Kidney tubule cell (primary cell): Measurements from ENCODE around the gene CPLANE1.
"Not testable (repeated sequence)": the region's sequence is repeated elsewhere in the genome, so short reads cannot be mapped to it uniquely, and the experiment has no call there.

Source experiments
- DNase-seq: peaks from one replicate; pipeline ENCODE4 v3.0.0-alpha.2; 2018; ENCODE audit warnings: low spot score

Gene CPLANE1

GRCh38 chr5:37248970-37249814 lies at the start of gene CPLANE1:
TSS of gene CPLANE1 (minus strand) at chr5:37249376. CDS start at chr5:37247698, 1,678 bp downstream.
- peak; percentile 79 for DNase-seq

DNA sequence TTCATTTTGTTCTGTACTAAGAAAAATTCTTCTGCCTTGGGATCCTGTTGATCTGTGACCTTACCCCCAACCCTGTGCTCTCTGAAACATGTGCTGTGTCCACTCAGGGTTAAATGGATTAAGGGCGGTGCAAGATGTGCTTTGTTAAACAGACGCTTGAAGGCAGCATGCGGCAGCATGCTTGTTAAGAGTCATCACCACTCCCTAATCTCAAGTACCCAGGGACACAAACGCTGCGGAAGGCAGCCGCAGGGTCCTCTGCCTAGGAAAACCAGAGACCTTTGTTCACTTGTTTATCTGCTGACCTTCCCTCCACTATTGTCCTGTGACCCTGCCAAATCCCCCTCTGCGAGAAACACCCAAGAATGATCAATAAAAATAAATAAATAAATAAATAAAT lies 47.1 kb upstream of the CPLANE1 start:
- DNase-seq, result not testable (repeated sequence)

DNA sequence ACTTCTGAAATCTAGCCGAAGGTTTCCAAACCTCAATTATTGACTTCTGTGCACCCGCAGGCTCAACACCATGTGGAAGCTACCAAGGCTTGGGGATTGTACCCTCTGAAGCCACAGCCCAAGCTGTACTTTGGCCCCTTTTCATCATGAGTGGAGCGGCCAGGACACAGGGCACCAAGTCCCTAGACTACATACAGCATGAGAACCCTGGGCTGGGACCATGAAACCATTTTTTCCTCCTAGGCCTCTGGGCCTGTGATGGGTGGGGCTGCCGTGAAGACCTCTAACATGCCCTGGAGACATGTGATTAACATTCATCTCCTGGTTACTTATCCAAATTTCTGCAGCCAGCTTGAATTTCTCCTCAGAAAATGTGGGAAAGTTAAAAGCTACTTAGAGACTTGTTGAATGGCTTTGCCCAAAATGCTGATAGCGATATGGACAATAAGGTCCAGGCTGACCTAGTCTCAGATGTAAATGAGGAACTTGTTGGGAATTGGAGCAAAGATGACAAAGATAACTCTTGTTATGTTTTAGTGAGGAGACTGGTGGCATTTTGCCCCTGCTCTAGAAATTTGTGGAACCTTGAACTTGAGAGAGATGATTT lies 34.1 kb upstream of the CPLANE1 start:
- DNase-seq, result no peak

- DNase-seq, result no peak
These were observed 26.3 kb upstream of the CPLANE1 start for GRCh38 chr5:37275511-37275910.

GRCh38 chr5:37272511-37272910 lies 23.3 kb upstream of the CPLANE1 start:
- DNase-seq, result peak; percentile 77

DNA sequence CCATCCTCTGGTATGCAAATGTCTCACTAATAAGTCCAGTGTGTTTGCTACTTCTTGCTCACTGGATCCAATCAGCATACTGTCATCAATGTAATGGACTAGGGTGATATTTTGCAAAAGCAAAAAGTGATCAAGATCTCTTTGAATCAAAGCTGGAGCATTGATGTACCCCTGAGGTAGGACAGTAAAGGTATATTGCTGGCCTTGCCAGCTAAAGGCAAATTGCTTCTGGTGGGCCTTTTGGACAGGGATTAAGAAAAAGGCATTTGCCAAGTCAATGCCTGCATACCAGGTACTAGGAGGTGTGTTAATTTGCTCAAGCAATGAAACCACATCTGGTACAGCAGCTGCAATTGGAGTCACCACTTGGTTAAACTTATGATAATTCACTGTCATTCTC lies 18.9 kb upstream of the CPLANE1 start:
- DNase-seq, result not testable (repeated sequence)

- DNase-seq, result no peak
These were observed 6.7 kb upstream of the CPLANE1 start for GRCh38 chr5:37255774-37256358.

GRCh38 chr5:37254581-37254980 lies 5.4 kb upstream of the CPLANE1 start:
- DNase-seq, result no peak

DNA sequence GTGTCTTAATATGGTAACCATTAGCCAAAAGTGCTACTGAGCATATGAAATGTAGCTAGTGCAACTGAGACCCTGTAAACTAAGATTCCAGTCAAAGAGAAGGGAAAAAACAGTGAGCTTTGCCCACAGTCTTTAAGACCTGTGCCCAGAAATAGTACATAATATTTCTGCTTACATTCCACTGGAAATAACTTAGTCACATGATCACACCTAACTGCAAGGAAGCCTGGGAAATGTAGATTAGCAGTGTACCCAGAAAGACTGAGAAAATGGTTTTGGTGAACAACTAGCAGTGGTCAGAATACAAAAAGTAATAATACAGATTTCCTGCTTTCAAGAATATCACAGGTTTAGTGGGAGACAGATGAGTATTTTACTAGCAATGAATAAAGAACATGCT lies 2.5 kb upstream of the CPLANE1 start:
- no peak for DNase-seq

DNA sequence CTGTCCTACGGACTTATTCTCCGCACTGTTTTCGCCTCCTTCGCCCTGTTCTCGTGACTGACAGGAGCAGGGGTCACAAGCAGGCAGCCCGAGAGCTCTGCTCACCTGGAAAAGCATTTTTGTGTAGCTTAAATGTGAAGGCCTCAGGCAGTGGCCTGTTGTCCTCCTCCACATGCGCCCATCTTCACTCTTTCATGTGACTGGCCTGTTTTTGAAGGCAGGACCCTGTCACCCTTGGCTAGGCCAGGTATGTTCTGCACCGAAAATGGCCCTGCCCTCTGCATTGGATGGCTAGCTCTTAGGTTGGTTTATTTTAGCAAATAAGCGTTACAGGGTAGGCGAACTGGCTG lies 614 bp upstream of the CPLANE1 start:
- DNase-seq, result peak; percentile 27

DNA sequence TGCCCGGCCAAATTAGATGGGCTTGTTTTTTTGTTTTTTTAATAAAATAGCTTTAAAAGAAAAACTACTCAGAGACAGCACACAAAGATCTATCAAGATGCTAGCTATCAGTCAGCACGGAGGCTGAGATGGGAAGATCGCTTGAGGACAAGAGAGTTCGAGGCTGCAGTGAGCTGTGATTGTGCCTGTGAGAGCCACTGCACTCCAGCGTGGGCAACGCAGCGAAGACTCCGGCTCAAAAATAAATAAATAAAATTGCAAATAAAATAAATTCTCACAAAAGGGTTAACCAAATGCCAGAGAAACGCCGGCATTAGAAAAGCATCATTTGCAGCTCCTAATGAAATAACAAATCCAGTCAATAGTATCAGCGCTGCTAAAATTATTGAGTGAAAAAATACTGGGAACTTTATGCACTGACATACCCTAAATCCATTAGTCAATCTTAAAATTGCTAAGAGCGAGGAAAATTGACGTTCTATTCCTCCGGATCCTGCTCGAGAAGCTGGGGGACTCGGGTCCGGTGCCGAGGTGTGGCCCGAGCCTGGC lies 681 bp downstream of the CPLANE1 start:
- DNase-seq, result peak; percentile 29

DNA sequence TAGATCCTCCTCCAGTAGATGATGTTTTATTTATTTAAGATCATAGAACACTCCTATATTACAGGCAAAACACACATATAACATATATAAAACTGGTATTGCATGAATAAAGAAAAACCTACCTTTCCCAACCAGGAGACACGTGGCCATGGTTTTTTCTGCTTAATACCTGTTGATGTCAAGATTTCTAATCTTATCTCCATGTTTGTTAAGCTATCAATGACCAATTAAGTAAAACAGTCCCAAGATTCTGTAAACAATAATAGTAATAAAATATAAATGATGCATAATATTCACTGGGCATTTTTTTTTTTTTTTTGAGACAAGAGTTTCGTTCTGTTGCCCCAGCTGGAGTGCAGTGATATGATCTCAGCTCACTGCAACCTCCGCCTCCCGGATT lies 1.7 kb downstream of the CPLANE1 start:
- DNase-seq, result no peak

GRCh38 chr5:37247036-37247435 lies 2.1 kb downstream of the CPLANE1 start:
- peak; percentile 13 for DNase-seq

- no peak for DNase-seq
These were observed 14.9 kb downstream of the CPLANE1 start for GRCh38 chr5:37234288-37234687.

GRCh38 chr5:37226377-37226776 lies 22.8 kb downstream of the CPLANE1 start:
- no peak for DNase-seq

DNA sequence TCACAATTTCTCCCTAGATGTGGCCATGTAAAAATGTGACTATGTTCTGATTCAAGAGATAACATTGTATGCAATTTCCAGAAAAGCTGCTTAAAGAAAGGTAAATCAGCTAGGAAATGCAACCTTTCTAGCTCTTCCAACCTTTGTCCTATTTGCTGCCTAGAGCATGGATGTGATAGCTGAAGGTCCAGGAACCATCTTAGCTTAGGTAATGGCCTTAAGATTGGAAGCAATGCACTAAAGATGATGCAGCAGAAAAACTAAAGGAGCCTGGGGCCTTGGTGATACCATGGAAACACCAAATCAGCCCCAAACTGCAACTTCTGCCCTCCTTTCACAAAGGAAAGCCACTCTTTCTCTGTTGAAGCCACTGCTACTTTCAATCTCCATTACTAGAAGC lies 27.0 kb downstream of the CPLANE1 start:
- DNase-seq, result no peak

GRCh38 chr5:37220426-37220825 lies 28.8 kb downstream of the CPLANE1 start:
- DNase-seq, result not testable (repeated sequence)

- peak; percentile 6 for DNase-seq
These were observed 29.8 kb downstream of the CPLANE1 start for GRCh38 chr5:37219384-37219783.

GRCh38 chr5:37217976-37218375 lies 31.2 kb downstream of the CPLANE1 start:
- no peak for DNase-seq

- DNase-seq, result no peak
These were observed 34.6 kb downstream of the CPLANE1 start for GRCh38 chr5:37214550-37214949.

DNA sequence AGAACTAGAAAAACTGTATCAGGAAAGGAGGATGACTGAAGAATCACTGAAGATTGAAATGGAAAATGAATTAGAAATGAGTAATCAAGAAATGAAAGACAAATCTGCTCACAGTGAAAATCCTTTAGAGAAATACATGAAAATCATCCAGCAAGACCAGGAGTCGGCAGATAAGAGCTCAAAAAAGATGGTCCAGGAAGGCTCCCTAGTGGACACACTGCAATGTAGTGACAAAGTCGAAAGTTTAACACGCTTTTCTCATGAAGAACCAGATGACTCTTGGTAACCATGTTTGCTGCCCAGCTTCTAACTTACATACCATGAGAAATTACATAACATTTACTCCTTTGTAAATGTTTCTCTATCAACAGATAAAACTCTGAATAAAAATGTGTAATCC lies 37.1 kb downstream of the CPLANE1 start:
- DNase-seq, result no peak

DNA sequence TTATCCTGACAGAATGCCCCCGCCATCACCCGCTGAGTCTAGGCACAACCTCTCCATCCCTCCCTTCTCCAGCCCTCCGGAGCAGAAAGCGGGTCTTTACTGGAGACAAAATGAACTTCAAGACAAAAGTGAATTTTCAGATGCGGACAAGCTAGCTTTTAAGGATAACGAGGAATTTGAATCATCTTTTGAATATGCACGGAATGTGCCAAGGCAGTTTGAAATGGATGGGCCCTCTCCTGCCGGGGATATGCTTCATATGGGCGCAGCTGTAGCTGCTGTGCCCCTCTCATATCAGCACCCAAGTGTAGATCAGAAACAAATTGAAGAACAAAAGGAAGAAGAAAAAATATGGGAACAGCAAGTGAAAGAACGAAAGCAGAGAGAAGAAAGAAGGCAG lies 37.5 kb downstream of the CPLANE1 start:
- DNase-seq, result no peak
